ENCODE results near the gene BAZ2A. TPM values are rescaled to one million over a fixed set of nuclear protein-coding genes. Genes with fewer than 3 reads are reported as not detected.

The BAZ2A gene
- total RNA-seq, 4 donors from 2014 or later, result 100.0 to 243 (median 129) TPM

DNA sequence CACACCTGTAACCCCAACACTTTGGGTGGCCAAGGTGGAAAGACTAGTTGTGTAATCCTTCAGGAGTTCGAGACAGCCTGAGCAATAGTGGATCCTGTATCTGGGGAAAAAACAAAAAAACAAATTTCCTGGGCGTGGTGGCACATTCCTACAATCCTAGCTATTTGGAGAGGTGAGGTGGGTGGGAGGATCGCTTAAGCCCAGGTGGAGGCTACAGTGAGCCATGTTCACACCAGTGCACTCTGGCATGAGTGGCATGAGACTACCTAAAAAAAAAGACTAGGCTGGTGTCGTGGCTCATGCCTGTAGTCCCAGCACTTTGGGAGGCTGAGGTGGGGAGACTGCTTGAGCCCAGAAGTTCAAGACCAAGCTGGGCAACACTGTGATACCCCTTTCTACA lies 40.7 kb upstream of the BAZ2A start:
- Histone ChIP-seq H3K4me1 (peaks cover 7% of the 10 kb centered on the region), H3K9me3 (no peaks in the 10 kb centered on the region), H3K27ac (no peak overlapping the region), H3K27me3 (no peaks in the 10 kb centered on the region), H3K4me3 (no peak overlapping the region), H3K36me3 (peaks cover 62% of the 10 kb centered on the region)
- 75% methylated on average over 4 of the region's 4 CpGs for WGBS
- no peak for TF ChIP-seq POLR2AphosphoS5 (IDR thresholded peaks at IDR 0.05)
- no peak for TF ChIP-seq POLR2A (IDR thresholded peaks at IDR 0.05)
- no peak for TF ChIP-seq EP300 (IDR thresholded peaks at IDR 0.05)
- TF ChIP-seq, protein P1, sequence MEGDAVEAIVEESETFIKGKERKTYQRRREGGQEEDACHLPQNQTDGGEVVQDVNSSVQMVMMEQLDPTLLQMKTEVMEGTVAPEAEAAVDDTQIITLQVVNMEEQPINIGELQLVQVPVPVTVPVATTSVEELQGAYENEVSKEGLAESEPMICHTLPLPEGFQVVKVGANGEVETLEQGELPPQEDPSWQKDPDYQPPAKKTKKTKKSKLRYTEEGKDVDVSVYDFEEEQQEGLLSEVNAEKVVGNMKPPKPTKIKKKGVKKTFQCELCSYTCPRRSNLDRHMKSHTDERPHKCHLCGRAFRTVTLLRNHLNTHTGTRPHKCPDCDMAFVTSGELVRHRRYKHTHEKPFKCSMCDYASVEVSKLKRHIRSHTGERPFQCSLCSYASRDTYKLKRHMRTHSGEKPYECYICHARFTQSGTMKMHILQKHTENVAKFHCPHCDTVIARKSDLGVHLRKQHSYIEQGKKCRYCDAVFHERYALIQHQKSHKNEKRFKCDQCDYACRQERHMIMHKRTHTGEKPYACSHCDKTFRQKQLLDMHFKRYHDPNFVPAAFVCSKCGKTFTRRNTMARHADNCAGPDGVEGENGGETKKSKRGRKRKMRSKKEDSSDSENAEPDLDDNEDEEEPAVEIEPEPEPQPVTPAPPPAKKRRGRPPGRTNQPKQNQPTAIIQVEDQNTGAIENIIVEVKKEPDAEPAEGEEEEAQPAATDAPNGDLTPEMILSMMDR (IDR thresholded peaks at IDR 0.05), result no peak
- DNase-seq (ENCODE audit: low spot score in 2 of 2), result peak in 1 of 2 donors; percentile 21

DNA sequence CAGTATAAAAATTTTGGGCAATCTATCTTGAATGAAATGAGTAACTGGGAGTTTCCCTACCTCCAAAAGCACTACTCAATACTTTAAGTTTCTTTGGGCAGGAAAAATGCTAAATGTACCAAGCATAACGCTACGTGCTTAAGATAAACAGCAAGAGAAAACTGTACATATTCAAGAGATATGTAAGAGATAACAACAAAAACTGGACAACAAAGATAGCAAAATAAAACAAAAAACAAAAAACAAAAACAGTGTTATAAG lies 38.0 kb upstream of the BAZ2A start:
- no peak for TF ChIP-seq EP300 (IDR thresholded peaks at IDR 0.05)
- TF ChIP-seq POLR2A (IDR thresholded peaks at IDR 0.05), result no peak
- TF ChIP-seq, protein P1 (IDR thresholded peaks at IDR 0.05), result no peak
- TF ChIP-seq POLR2AphosphoS5 (IDR thresholded peaks at IDR 0.05), result no peak
- no peak for DNase-seq (ENCODE audit: low spot score in 2 of 2)
- peaks cover 5% of the 10 kb centered on the region for H3K4me1 ChIP-seq
- 90% methylated on average over 2 of the region's 2 CpGs for WGBS
- H3K27me3 ChIP-seq, result no peaks in the 10 kb centered on the region
- no peak overlapping the region for H3K27ac ChIP-seq
- H3K9me3 ChIP-seq, result no peaks in the 10 kb centered on the region
- peaks cover 87% of the 10 kb centered on the region for H3K36me3 ChIP-seq
- H3K4me3 ChIP-seq, result no peak overlapping the region

DNA sequence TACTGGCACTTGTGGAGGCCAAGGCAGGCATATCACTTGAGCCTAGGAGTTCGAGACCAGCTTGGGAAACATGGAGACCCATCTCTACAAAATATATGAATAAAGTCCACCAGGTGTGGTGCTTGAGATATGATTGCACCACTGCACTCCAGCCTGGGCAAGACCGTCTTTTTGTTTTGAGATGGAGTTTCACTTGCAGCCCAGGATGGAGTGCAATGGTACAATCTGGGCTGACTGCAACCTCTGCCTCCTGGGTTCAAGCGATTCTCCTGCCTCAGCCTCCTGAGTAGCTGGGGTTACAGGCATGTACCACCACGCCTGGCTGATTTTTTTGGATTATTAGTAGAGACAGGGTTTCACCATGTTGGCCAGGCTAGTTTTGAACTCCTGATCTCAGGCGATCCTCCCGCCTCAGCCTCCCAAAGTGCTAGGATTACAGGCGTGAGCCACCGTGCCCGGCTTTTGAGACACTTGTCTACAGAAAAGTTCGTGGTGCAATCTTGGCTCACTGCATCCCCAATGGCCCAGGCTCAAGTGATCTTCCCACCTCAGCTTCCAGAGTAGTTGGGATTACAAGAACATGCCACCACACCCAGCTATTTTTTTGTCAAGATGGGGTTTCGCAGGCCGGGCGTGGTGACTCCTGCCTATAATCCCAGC lies 32.0 kb upstream of the BAZ2A start:
- Histone ChIP-seq H3K9me3 (no peaks in the 10 kb centered on the region), H3K4me3 (no peak overlapping the region), H3K36me3 (peaks cover 43% of the 10 kb centered on the region), H3K27me3 (no peaks in the 10 kb centered on the region), H3K4me1 (no peaks in the 10 kb centered on the region), H3K27ac (no peak overlapping the region)
- 89% methylated on average over 13 of the region's 13 CpGs for whole genome bisulfite sequencing
- TF ChIP-seq EP300 (IDR thresholded peaks at IDR 0.05) (no peak), POLR2A (IDR thresholded peaks at IDR 0.05) (no peak), POLR2AphosphoS5 (IDR thresholded peaks at IDR 0.05) (no peak)
- TF ChIP-seq, protein P1 (IDR thresholded peaks at IDR 0.05), result no peak
- peak in 1 of 2 donors; percentile 41 for DNase-seq (ENCODE audit: low spot score in 2 of 2)

DNA sequence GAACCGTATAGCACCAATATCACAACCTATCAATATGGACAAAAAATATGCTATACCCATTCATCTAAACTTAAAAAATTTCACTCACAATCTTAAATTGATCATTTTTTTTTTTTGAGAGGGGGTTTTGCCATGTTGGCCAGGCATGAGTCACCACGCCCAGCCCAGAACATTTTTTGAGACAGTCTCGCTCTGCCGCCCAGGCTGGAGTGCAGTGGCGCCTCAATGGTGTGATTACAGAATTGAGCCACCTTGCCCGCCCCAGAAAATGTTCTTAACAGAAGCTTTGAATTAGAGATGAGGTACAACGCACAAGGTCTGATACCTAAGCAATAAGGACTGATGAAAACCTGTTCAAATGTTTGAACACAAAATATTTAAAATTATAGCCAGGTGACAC lies 31.4 kb upstream of the BAZ2A start:
- DNase-seq (ENCODE audit: low spot score in 2 of 2), result peak in 1 of 2 donors; percentile 16
- Histone ChIP-seq H3K9me3 (no peaks in the 10 kb centered on the region), H3K4me3 (no peak overlapping the region), H3K27ac (no peak overlapping the region), H3K36me3 (peaks cover 38% of the 10 kb centered on the region), H3K27me3 (no peaks in the 10 kb centered on the region), H3K4me1 (no peaks in the 10 kb centered on the region)
- TF ChIP-seq, protein P1 (IDR thresholded peaks at IDR 0.05), result no peak
- TF ChIP-seq POLR2AphosphoS5 (IDR thresholded peaks at IDR 0.05) (no peak), EP300 (IDR thresholded peaks at IDR 0.05) (no peak), POLR2A (IDR thresholded peaks at IDR 0.05) (no peak)
- 86% methylated on average over 7 of the region's 7 CpGs for WGBS

DNA sequence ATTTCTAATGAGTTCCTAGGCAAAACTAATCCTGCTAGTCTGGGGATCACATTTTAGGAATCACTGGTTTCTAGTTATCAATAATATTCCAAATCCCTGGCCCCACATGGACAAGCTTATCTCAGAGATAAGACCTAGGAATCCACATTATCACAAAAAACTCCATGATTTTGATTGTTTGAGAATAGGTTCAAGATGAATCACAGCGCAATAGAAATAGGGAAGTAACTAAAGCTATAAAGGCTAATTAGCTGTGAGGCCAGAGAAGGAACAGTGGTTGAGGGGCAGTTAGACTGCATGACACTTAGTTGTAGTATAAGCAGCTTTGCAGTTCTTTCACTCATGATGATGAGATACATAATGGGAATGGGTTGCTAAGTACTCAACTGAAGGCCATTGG lies 28.8 kb upstream of the BAZ2A start:
- H3K36me3 ChIP-seq, result peaks cover 15% of the 10 kb centered on the region
- H3K27me3 ChIP-seq, result no peaks in the 10 kb centered on the region
- DNase-seq (ENCODE audit: low spot score in 2 of 2), result no peak
- no peak overlapping the region for H3K27ac ChIP-seq
- 89% methylated on average over 1 of the region's 1 CpG for WGBS
- no peaks in the 10 kb centered on the region for H3K4me1 ChIP-seq
- no peaks in the 10 kb centered on the region for H3K9me3 ChIP-seq
- H3K4me3 ChIP-seq, result no peak overlapping the region
- TF ChIP-seq POLR2A (IDR thresholded peaks at IDR 0.05), result no peak
- TF ChIP-seq POLR2AphosphoS5 (IDR thresholded peaks at IDR 0.05), result no peak
- TF ChIP-seq EP300 (IDR thresholded peaks at IDR 0.05), result no peak
- TF ChIP-seq, protein P1 (IDR thresholded peaks at IDR 0.05), result no peak
